ENCODE measurements around the gene ARV1. TPM values are rescaled to one million over a fixed set of nuclear protein-coding genes. Genes with fewer than 3 reads are reported as not detected.

Gene ARV1
- total and polyA plus RNA-seq, 2 donors (not counting 1 experiment from before 2014, with no cell fraction given) = 16.8 to 38.7 TPM

GRCh38 chr1:231011963-231012362, 33.1 kb downstream of the ARV1 start:
- Histone ChIP-seq H3K4me3 (replicated peaks in 1 of 4; ENCODE audit: control extremely low read depth in 1 of 4, insufficient read depth in 1 of 4, low read depth in 3 of 4, low read length in 4 of 4) (no peak overlapping the region), H3K9me3 (ENCODE audit: control insufficient read depth, insufficient read depth, low read depth, low read length) (no peaks in the 10 kb centered on the region), H3K36me3 (ENCODE audit: control insufficient read depth, insufficient read depth, low read length) (no peaks in the 10 kb centered on the region), H3K4me2 (ENCODE audit: extremely low read depth, insufficient read depth, low read length) (no peak overlapping the region), H3K79me2 (ENCODE audit: control insufficient read depth, insufficient read depth, low read length) (no peaks in the 10 kb centered on the region), H3K27ac (ENCODE audit: insufficient read depth, low read length) (no peak overlapping the region), H3K9ac (ENCODE audit: insufficient read depth, low read length) (no peak overlapping the region), H3K27me3 (ENCODE audit: control insufficient read depth, insufficient read depth, low read length) (no peaks in the 10 kb centered on the region), H2AFZ (ENCODE audit: low read length) (no peak overlapping the region), H4K20me1 (ENCODE audit: control insufficient read depth, extremely low read depth, insufficient read depth, low read length) (no peaks in the 10 kb centered on the region), H3K4me1 (ENCODE audit: control insufficient read depth, extremely low read depth, insufficient read depth, low read length) (no peaks in the 10 kb centered on the region)
- no peak for DNase-seq (ENCODE audit: low read depth in 2 of 2)
- TF ChIP-seq EZH2 (IDR thresholded peaks at IDR 0.05; ENCODE audit: low read length, missing control alignments) = no peak

- Histone ChIP-seq H3K9ac (ENCODE audit: insufficient read depth, low read length) (no peak overlapping the region), H3K9me3 (ENCODE audit: control insufficient read depth, insufficient read depth, low read depth, low read length) (no peaks in the 10 kb centered on the region), H4K20me1 (ENCODE audit: control insufficient read depth, extremely low read depth, insufficient read depth, low read length) (no peaks in the 10 kb centered on the region)
These were observed 34.6 kb downstream of the ARV1 start for GRCh38 chr1:231013391-231014015.

GRCh38 chr1:231016234-231016633, 37.3 kb downstream of the ARV1 start:
- no peaks in the 10 kb centered on the region for H3K79me2 ChIP-seq (ENCODE audit: control insufficient read depth, insufficient read depth, low read length)
- no peaks in the 10 kb centered on the region for H3K9me3 ChIP-seq (ENCODE audit: control insufficient read depth, insufficient read depth, low read depth, low read length)
- no peak overlapping the region for H2AFZ ChIP-seq (ENCODE audit: low read length)
- no peaks in the 10 kb centered on the region for H3K36me3 ChIP-seq (ENCODE audit: control insufficient read depth, insufficient read depth, low read length)
- no peaks in the 10 kb centered on the region for H3K27me3 ChIP-seq (ENCODE audit: control insufficient read depth, insufficient read depth, low read length)
- no peak overlapping the region for H3K27ac ChIP-seq (ENCODE audit: insufficient read depth, low read length)
- no peak overlapping the region for H3K4me3 ChIP-seq (replicated peaks in 1 of 4; ENCODE audit: control extremely low read depth in 1 of 4, insufficient read depth in 1 of 4, low read depth in 3 of 4, low read length in 4 of 4)
- TF ChIP-seq EZH2 (IDR thresholded peaks at IDR 0.05; ENCODE audit: low read length, missing control alignments) (no peak), CTCF (conservative IDR thresholded peaks at IDR 0.05 in 1 of 2, IDR thresholded peaks at IDR 0.05 in 1 of 2; ENCODE audit: low read depth in 1 of 2, low read length in 2 of 2) (no peak)
- no peak for DNase-seq (ENCODE audit: low read depth in 2 of 2)
- no peaks in the 10 kb centered on the region for H3K4me1 ChIP-seq (ENCODE audit: control insufficient read depth, extremely low read depth, insufficient read depth, low read length)
- no peaks in the 10 kb centered on the region for H4K20me1 ChIP-seq (ENCODE audit: control insufficient read depth, extremely low read depth, insufficient read depth, low read length)
- H3K4me2 ChIP-seq (ENCODE audit: extremely low read depth, insufficient read depth, low read length) = no peak overlapping the region
- H3K9ac ChIP-seq (ENCODE audit: insufficient read depth, low read length) = no peak overlapping the region

More at GRCh38 chr1:231013391-231014015, 34.6 kb downstream of the ARV1 start:
- H3K79me2 ChIP-seq (ENCODE audit: control insufficient read depth, insufficient read depth, low read length) = no peaks in the 10 kb centered on the region
- TF ChIP-seq EZH2 (IDR thresholded peaks at IDR 0.05; ENCODE audit: low read length, missing control alignments) (no peak), CTCF (conservative IDR thresholded peaks at IDR 0.05 in 1 of 2, IDR thresholded peaks at IDR 0.05 in 1 of 2; ENCODE audit: low read depth in 1 of 2, low read length in 2 of 2) (no peak)
- no peak overlapping the region for H3K4me2 ChIP-seq (ENCODE audit: extremely low read depth, insufficient read depth, low read length)
- H3K27ac ChIP-seq (ENCODE audit: insufficient read depth, low read length) = no peak overlapping the region
- H3K36me3 ChIP-seq (ENCODE audit: control insufficient read depth, insufficient read depth, low read length) = no peaks in the 10 kb centered on the region
- no peaks in the 10 kb centered on the region for H3K27me3 ChIP-seq (ENCODE audit: control insufficient read depth, insufficient read depth, low read length)
- H3K4me3 ChIP-seq (replicated peaks in 1 of 4; ENCODE audit: control extremely low read depth in 1 of 4, insufficient read depth in 1 of 4, low read depth in 3 of 4, low read length in 4 of 4) = no peak overlapping the region
- no peak for DNase-seq (ENCODE audit: low read depth in 2 of 2)
- H3K4me1 ChIP-seq (ENCODE audit: control insufficient read depth, extremely low read depth, insufficient read depth, low read length) = no peaks in the 10 kb centered on the region
- no peak overlapping the region for H2AFZ ChIP-seq (ENCODE audit: low read length)
